Measurements from ENCODE around the gene SAMD8.

DNA sequence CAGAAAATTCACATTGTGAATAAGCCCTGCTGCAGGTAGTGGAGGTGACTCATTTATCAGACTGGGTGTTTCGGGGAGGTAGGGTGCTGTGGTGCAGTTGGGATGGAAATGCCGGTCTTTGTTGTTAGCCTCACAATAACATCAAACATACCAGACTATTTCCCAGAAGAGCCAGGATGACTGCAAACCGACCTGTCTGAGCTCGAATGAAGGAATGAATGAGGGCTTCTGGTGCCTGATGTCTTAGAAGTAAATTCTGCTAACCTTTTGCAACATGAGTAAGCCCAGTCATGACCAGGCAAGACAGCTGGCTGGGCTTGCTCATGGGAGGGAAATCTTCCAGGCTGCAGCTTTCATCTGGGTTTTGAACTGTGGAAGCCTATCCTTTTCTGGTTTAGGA lies 96.7 kb downstream of the SAMD8 start:
- TF ChIP-seq ZZZ3 (IDR thresholded peaks at IDR 0.05; ENCODE audit: control insufficient read depth, insufficient read length, low read depth) = no peak
- no peak for TF ChIP-seq REST (IDR thresholded peaks at IDR 0.05; ENCODE audit: low read depth, low read length)
- no peak for TF ChIP-seq CTCF (IDR thresholded peaks at IDR 0.05 in 2 of 3, conservative IDR thresholded peaks at IDR 0.05 in 1 of 3; ENCODE audit: control insufficient read depth in 2 of 3, extremely low read depth in 1 of 3, insufficient read depth in 1 of 3, low read depth in 3 of 3, low read length in 3 of 3)
- no peak for TF ChIP-seq CREB1 (IDR thresholded peaks at IDR 0.05; ENCODE audit: low read depth)
- no peak for TF ChIP-seq MXI1 (IDR thresholded peaks at IDR 0.05; ENCODE audit: low read depth, low read length)
- TF ChIP-seq CBFB (IDR thresholded peaks at IDR 0.05; ENCODE audit: low read depth) = no peak
- no peak for TF ChIP-seq SIN3A (IDR thresholded peaks at IDR 0.05; ENCODE audit: low read depth, low read length)
- TF ChIP-seq HDGF (IDR thresholded peaks at IDR 0.05) = no peak
- TF ChIP-seq MYC (IDR thresholded peaks at IDR 0.05; ENCODE audit: insufficient read depth, insufficient read length, insufficient replicate concordance, low read length, severe bottlenecking) = no peak
- TF ChIP-seq POLR2A (IDR thresholded peaks at IDR 0.05; ENCODE audit: low read depth, low read length) = no peak
- no peak for TF ChIP-seq RAD21 (IDR thresholded peaks at IDR 0.05; ENCODE audit: insufficient read depth, low read depth, low read length)
- no peak for TF ChIP-seq JUNB (IDR thresholded peaks at IDR 0.05)
- TF ChIP-seq MTA3 (IDR thresholded peaks at IDR 0.05; ENCODE audit: borderline replicate concordance, low read length) = no peak
- no peak for TF ChIP-seq ETV6 (conservative IDR thresholded peaks at IDR 0.05 in 1 of 2, IDR thresholded peaks at IDR 0.05 in 1 of 2; ENCODE audit: borderline replicate concordance in 1 of 2, low read depth in 1 of 2)

All from GM12878 (cell line).